Keratinocyte (primary cell): ENCODE results near the gene MDGA2. TPM values are rescaled to one million over a fixed set of nuclear protein-coding genes. Genes with fewer than 3 reads are reported as not detected.

Experiments
- DNase-seq: peaks from one replicate; pipeline ENCODE4 v3.0.0-alpha.2; 2011; ENCODE audit warnings: low read depth, missing footprints, low spot score
- FAIRE-seq: peaks from 2 replicates; lab custom pipeline; 2011; peaks lifted over from hg19 to GRCh38; lab: Jason Lieb, UNC
- H2AFZ ChIP-seq: 2 replicates; pipeline ENCODE4 v1.6.0; 2012; ENCODE audit warnings: low read length, control low read depth, inconsistent platforms; ENCODE audit not compliant: control insufficient read depth
- H3K27ac ChIP-seq: 2 replicates; pipeline ENCODE4 v1.5.1; 2011; ENCODE audit warnings: low read length; ENCODE audit not compliant: control insufficient read depth, insufficient read depth
- H3K27me3 ChIP-seq: 3 replicates; pipeline ENCODE4 v1.6.0; 2011; ENCODE audit warnings: low read length; ENCODE audit not compliant: control insufficient read depth, insufficient read depth; ENCODE audit errors: extremely low read depth
- H3K36me3 ChIP-seq, 2 experiments: 2 replicates in 1 of 2; 3 replicates in 1 of 2; pipeline ENCODE4 v1.5.1; 2011; ENCODE audit warnings: low read length in 2 of 2, mild to moderate bottlenecking in 1 of 2; ENCODE audit not compliant: control insufficient read depth in 2 of 2, insufficient read depth in 2 of 2; ENCODE audit errors: extremely low read depth in 1 of 2
- H3K4me1 ChIP-seq: 3 replicates; pipeline ENCODE4 v1.5.1; 2011; ENCODE audit warnings: low read length; ENCODE audit not compliant: control insufficient read depth, insufficient read depth; ENCODE audit errors: extremely low read depth
- H3K4me2 ChIP-seq: 3 replicates; pipeline ENCODE4 v1.6.0; 2011; ENCODE audit warnings: low read depth, low read length; ENCODE audit not compliant: control insufficient read depth, insufficient read depth; ENCODE audit errors: extremely low read depth
- H3K4me3 ChIP-seq, 3 experiments: fragments of 200-600 bp in 1 of 3; sonication (generic) in 1 of 3; 2 replicates in 2 of 3; 3 replicates in 1 of 3; pipeline ENCODE4 v1.5.1; 2011 to 2016; ENCODE audit warnings: low read length in 3 of 3, mild to moderate bottlenecking in 3 of 3, control low read depth in 2 of 3, inconsistent platforms in 1 of 3, low read depth in 1 of 3, mixed read lengths in 1 of 3, mixed run types in 1 of 3, moderate library complexity in 1 of 3; ENCODE audit not compliant: control insufficient read depth in 2 of 3, insufficient read depth in 2 of 3; ENCODE audit errors: extremely low read depth in 1 of 3
- H3K79me2 ChIP-seq: 2 replicates; pipeline ENCODE4 v1.6.0; 2012; ENCODE audit warnings: low read length; ENCODE audit not compliant: control insufficient read depth, insufficient read depth
- H3K9ac ChIP-seq: 3 replicates; pipeline ENCODE4 v1.6.0; 2011; ENCODE audit warnings: low read length; ENCODE audit not compliant: control insufficient read depth, insufficient read depth; ENCODE audit errors: extremely low read depth
- H3K9me1 ChIP-seq: 3 replicates; pipeline ENCODE4 v1.6.0; 2011; ENCODE audit warnings: low read length; ENCODE audit not compliant: control insufficient read depth, insufficient read depth; ENCODE audit errors: extremely low read depth
- H3K9me3 ChIP-seq: 2 replicates; pipeline ENCODE4 v1.5.1; 2012; ENCODE audit warnings: low read depth, low read length; ENCODE audit not compliant: control insufficient read depth
- H4K20me1 ChIP-seq: 3 replicates; pipeline ENCODE4 v1.6.0; 2011; ENCODE audit warnings: low read length; ENCODE audit not compliant: control insufficient read depth, insufficient read depth; ENCODE audit errors: extremely low read depth
- CTCF ChIP-seq, 3 experiments: IDR thresholded peaks in 1 of 3; conservative IDR thresholded peaks in 1 of 3; optimal IDR thresholded peaks in 1 of 3; 2 replicates in 2 of 3; 3 replicates in 1 of 3; pipeline versions ENCODE3 to v1.5.1; 2011; ENCODE audit warnings: low read length in 3 of 3, mild to moderate bottlenecking in 3 of 3, moderate library complexity in 2 of 3, control low read depth in 1 of 3, inconsistent platforms in 1 of 3; ENCODE audit not compliant: insufficient read depth in 2 of 3; ENCODE audit errors: extremely low read depth in 1 of 3
- EZH2 ChIP-seq: IDR thresholded peaks from one replicate; pipeline ENCODE4 v1.6.1; 2012; ENCODE audit warnings: inconsistent platforms, mild to moderate bottlenecking, low read length, moderate library complexity
- dilution Hi-C: fragments of 300-500 bp; cut with MboI; formaldehyde crosslinking; loops from one replicate; pipeline ENCODE4 v1.7.0; 2020; ENCODE audit warnings: low sequenced_read_pairs; ENCODE audit not compliant: extremely low pct_ligation_motif_present
- polyA plus RNA-seq, 5 experiments: library from polyadenylated mRNA; depleted of rRNA in 3 of 5; stranded (reverse) in 3 of 5; stranded (forward) in 1 of 5; unstranded in 1 of 5; fragments of >200 nt; gene quantifications; 1 replicate in 1 of 5; 2 replicates in 3 of 5; 3 replicates in 1 of 5; pipeline versions ENCODE4 v1.2.1 to v1.2.3, GENCODE V29; 2011 to 2012; ENCODE audit warnings: missing spikeins in 2 of 5, low read depth in 1 of 5, low replicate concordance in 1 of 5

MDGA2 gene
- polyA plus RNA-seq, 1 donor (not counting 4 experiments of a cell fraction or from before 2014, with no cell fraction given) = not detected

DNA sequence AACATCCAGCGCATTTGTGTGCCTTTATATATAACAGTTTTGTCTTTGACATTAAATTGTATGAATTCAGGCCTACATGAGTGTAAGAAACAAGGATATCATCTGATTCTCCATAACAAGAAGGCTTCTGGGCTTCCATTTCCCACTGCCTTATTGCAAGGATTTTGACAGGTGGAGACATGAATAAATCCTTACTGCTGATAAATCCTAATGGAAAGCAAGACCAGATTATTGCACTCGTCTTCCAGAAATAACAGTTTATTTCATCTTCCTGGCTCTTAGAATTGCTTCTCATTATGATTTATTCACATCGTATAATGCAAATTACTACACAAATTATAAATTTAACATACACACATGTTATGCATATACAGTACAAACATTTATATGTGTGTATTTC, 348.1 kb downstream of the MDGA2 start:
- FAIRE-seq (no peak), DNase-seq (no peak)
- no peak overlapping the region for H3K4me3 ChIP-seq
- H3K36me3 ChIP-seq = no peaks in the 10 kb centered on the region
- TF ChIP-seq CTCF (optimal IDR thresholded peaks at IDR 0.05 in 1 of 3, IDR thresholded peaks at IDR 0.05 in 1 of 3, conservative IDR thresholded peaks at IDR 0.05 in 1 of 3; ENCODE audit: extremely low read depth in 1 of 3, insufficient read depth in 2 of 3, low read length in 3 of 3) (no peak), EZH2 (no peak)
- dilution Hi-C loops = no loop called here
- no peak overlapping the region for H3K27ac ChIP-seq
- no peaks in the 10 kb centered on the region for H3K79me2 ChIP-seq
- no peaks in the 10 kb centered on the region for H3K27me3 ChIP-seq
- no peaks in the 10 kb centered on the region for H4K20me1 ChIP-seq
- H2AFZ ChIP-seq = no peak overlapping the region
- H3K9me3 ChIP-seq = no peaks in the 10 kb centered on the region
- no peak overlapping the region for H3K4me2 ChIP-seq
- H3K4me1 ChIP-seq = no peaks in the 10 kb centered on the region
- no peaks in the 10 kb centered on the region for H3K9me1 ChIP-seq
- H3K9ac ChIP-seq = no peak overlapping the region

GRCh38 chr14:47322751-47323150, 352.7 kb downstream of the MDGA2 start:
- Histone ChIP-seq H4K20me1 (no peaks in the 10 kb centered on the region), H3K27ac (no peak overlapping the region), H2AFZ (no peak overlapping the region), H3K4me1 (no peaks in the 10 kb centered on the region), H3K79me2 (no peaks in the 10 kb centered on the region), H3K27me3 (no peaks in the 10 kb centered on the region), H3K4me2 (no peak overlapping the region), H3K36me3 (no peaks in the 10 kb centered on the region), H3K9me1 (no peaks in the 10 kb centered on the region), H3K9me3 (no peaks in the 10 kb centered on the region), H3K4me3 (no peak overlapping the region), H3K9ac (no peak overlapping the region)
- TF ChIP-seq EZH2 (no peak), CTCF (optimal IDR thresholded peaks at IDR 0.05 in 1 of 3, IDR thresholded peaks at IDR 0.05 in 1 of 3, conservative IDR thresholded peaks at IDR 0.05 in 1 of 3; ENCODE audit: extremely low read depth in 1 of 3, insufficient read depth in 2 of 3, low read length in 3 of 3) (no peak)
- FAIRE-seq (no peak), DNase-seq (no peak)
- dilution Hi-C loops = no loop called here
